CD4-positive, alpha-beta T cell treated with Interleukin-10 for 1 hour (primary cell): Measurements from ENCODE around the gene SNX6.
A peak's percentile ranks its signal among the peaks of the same experiment; 100 is the strongest.
"Not testable (repeated sequence)": the region's sequence is repeated elsewhere in the genome, so short reads cannot be mapped to it uniquely, and the experiment has no call there.

ENCODE experiments used
- DNase-seq: peaks from one replicate; pipeline ENCODE4 v3.0.0-alpha.2; 2020

SNX6 gene

DNA sequence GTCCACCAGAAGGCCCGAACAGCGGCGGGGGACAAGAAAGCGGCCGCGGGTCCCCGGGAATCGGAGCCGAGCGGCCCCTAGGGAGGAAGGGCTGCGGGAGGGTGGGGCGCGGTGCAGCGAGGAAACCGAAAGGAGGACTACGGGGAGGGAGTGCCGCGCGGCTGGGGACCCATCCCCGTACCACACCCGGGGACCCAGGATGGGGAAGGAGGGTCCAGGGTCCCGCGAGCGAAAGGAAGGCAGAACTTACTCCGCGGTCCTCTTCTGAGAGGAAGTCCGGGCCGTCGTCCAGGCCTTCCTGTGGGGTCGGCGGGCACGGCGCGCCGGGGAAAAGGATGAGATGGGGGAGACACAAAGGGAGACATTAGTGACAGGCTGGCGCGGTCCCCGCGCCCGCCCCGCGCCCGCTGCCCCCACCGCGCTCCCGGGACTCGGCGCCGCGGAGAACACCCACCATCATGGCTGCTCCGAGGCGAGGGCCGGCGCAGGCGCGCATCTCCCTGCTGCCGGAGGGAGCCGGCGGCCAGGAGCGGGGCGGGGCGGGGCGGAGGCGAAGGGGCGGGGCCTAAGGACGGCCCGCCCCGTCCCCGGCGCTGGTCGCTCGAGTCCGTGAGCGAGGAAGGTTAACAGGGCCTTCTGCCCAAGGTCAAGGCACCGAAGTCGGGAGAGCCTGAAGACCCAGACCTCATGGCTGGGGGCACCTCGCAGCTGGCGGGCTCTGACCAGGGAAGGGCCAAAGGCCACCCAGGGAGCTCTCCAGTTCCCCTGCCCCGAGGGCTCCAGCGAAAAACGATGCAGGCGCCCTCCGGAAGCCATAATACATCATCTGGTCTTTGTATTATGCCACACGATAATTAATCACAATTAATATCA is at the start of gene SNX6:
Gene SNX6 (minus strand): TSS at position 492 of the 873 bp plus-strand sequence. CDS start 32 bp downstream, at position 460.
- DNase-seq: peak; percentile 87

DNA sequence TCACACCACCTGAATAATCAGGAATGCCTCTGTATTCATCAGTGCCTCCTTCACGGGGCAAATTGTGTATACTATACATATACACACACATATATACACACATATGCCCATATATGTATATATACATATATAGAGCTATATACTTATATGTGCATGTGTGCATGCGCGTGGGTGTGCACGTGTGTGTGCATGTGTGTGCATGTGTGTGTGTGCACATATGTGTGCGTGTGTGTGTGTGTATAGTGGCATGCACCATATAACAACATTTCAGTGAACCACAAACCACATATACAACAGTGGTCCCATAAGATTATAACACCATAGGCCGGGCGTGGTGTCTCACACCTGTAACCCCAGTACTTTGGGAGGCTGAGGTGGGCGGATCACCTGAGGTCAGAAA is 48.8 kb upstream of the SNX6 start:
- DNase-seq: no peak

DNA sequence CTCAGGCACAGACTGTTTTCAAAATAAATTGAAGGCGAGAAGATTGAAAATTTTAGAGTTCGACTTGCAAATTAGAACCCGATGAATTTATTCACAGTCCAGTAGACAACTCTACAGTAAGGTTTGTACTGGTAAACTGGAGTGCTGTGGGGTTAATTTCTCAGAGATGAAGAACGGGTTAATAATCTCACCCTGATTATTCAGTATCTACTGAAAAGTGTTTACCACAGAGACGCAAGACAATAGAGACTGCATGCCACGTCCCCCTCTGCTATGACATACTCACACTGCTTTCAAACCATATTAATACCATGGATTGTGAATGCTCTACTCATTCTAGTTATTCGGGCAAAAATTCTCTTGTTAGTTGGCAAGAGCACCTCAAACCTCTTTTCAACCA is 48.4 kb upstream of the SNX6 start:
- no peak for DNase-seq

DNA sequence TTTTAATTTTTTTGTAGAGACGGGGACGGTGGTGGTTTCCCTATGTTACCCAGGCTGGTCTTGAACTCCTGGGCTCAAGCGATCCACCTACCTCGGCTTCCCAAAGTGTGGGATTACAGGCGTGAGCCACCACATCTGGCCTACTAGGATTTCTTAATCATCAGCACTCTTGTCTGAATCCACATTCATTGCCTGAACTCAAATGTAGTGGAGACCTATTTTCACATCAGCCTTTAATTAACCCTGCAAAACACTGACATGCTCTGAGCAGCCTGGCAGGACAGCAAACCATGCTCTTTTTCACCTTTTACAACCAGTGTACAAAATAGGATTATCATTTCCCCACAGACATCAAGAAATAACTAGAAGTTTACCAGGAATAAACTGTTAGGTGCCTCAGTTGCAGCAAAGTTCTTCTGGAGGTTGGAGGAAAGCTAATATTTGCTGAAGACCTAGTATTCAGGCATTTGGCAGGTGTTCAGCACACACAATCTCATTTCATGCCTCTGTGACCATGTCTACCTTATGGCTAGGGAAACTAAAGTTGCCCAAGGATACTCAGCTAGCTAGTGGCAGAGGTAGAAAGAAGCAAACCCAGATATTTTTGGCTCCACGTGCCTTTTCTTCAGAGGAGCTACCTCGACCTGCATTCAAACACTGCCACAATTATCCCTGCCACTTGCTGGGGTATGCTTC is 46.7 kb upstream of the SNX6 start:
- DNase-seq: no peak

DNA sequence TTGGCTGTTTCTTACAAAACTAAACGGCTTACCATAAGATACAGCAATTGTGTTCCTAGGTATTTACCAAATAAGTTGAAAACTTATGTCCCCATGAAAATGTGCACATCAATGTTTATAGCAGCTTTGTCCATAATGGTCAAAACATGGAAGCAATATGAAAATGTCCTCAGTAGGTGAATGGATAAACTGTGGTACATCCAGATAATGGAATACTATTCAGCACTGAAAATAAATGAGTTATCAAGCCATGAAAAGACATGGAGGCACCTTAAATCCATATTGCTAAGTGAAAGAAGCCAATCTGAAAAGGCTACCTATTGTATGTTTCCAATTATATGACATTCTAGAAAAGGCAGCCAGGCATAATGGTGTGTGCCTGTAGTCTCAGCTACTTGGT is 43.8 kb upstream of the SNX6 start:
- no peak for DNase-seq

DNA sequence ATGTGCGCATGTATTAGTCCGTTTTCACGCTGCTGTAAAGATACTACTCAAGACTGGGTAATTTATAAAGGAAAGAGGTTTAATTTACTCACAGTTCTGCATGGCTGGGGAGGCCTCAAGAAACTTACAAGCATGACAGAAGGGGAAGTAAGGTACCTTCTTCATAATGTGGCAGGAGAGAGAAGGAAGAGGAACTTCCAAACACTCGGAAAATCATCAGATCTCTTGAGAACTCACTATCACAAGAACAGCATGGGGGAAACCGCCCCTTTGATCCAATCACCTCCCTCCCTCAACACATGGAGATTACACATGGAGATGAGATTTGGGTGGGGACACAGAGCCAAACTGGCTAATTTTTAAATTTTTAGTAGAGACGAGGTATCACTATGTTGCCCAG is 41.8 kb upstream of the SNX6 start:
- no peak for DNase-seq

DNA sequence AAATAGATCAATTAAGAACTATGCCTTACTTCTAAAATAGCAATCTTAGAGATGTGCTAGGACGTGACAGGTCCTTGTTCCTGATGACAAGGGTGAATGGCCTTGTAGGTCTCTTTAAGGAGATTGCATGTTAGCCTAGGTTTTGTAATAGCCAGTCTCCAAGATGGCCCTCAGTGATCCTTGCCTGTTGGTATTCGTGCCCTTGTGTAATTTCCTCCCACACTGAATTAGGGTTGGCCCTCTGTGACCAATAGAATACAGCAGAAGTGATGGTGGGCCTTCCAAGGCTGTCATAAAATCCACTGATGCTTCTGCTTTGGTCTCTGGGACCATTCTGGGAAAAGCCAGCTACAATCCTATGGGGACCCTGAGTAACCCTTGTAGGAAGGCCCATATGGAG is 38.2 kb upstream of the SNX6 start:
- no peak for DNase-seq

DNA sequence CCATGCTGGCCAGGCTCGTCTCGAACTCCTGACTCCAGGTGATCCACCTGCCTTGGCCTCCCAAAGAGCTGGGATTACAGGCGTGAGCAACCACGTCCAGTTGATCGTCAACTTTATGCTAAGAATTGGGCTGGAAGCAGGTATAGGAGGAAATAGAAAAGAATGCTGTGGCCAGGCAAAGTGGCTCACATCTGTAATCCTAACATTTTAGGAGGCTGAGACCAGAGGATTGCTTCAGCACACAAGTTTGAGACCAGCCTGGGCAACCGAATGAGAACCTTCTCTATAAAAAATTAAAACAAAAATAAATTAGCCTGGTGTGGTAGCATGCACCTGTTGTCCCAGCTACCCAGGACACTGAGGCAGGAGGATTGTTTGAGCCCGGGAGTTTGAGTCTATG is 37.1 kb upstream of the SNX6 start:
- no peak for DNase-seq

DNA sequence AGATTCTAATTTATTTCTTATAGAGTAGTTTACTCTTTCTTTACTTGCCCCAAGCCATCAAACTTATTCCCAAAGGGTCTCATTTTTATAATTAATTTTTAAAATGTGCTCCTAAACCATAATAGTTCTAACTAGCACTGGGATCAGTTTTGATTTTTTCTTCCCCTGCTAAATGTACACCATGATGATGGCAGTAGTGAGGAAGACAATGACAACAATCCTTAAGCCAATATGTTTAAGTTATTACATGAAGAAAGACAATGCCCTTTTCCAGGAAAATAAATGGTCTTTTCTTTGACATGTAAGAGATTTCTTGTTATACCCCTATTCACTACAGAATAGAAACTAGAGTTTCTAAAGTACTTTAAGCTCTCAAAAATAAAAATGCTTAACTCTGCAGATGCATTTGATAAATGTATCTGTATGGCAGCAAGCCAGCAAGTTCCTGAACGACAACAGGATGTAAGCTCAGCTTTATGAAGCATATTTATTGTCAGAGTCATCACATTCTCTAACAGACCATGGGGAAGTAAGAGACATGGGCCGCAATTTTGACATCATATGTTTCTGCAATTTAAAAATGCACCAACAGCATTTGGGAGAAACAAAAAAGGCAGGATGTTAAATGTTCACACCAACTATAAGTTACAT is 36.0 kb upstream of the SNX6 start:
- DNase-seq: peak; percentile 53

DNA sequence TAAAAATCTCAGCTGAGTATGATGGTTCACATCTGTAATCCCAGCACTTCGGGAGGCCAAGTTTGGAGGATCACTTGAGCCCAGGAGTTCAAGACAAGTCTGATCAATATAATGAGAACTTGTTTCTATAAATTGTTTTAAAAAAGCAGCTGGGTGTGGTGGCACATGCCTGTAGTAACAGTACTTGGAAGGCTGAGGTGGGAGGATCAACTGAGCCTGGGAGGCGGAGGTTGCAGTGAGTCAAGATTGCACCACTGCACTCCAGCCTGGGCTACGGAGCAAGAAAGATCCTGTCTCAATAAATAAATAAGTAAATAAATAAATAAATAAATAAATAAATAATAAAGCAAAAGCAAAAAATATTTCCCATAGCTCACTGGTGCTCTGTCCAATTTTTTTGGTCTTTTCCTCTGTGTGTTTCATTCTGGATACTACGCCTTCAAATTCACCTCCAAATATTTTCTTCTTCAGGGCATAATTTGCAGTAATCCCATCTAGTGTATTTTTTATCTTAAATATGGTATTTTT is 32.7 kb upstream of the SNX6 start:
- DNase-seq: no peak

DNA sequence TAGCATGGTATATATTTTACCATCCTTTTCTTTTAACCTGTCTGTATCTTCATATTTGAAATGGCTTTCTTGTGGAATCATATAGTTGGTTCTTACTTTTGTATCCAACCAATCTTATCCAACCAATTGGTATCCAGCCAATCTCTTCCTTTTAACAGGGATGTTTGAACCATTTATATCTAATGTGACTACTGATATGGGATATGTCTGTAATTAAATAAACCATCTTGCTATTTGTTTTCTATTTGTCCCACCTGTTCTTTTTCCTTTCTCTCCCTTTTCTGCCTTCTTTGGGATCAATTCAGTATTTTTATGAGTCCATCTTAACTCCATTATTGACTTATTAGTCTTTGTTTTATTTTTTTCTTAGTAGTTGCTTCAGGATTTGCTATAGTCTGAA is 30.8 kb upstream of the SNX6 start:
- no peak for DNase-seq

DNA sequence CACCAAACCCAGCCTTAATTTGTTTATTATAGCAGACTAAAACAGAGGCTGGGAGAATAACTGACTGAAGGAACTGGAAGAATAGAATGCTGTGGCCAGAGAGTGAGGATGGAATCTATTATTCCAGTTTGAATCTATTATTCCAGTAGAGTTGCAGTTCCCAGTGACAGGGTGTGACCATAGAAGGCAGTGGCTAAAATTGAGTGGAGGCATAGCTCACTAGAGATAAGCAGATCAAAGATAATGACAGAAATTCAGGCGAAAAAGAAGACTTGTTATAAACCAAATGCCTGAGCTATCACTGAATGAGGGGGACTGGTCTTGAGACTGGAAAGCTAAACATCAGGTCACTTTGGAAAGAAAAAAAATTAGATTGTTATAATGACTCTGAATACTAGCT is 26.0 kb upstream of the SNX6 start:
- no peak for DNase-seq

DNA sequence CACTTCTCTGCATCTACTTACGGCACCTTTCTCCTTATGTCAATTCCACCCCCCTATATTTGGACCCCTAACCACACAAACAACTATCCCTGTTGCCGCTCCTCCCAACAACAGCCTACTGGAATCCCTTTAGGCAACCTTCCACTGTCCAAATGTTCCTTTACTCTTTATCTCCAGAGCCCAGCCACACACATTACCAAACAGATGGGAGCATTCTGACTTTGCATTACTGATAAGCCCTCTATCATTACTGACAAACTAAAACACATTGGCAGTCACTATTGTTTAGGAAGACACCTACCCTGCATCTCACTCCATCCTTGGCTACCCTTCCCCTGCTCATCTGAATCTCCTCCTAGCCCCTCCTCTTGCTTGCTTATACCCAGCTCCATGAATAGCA is 23.1 kb upstream of the SNX6 start:
- not testable (repeated sequence) for DNase-seq

DNA sequence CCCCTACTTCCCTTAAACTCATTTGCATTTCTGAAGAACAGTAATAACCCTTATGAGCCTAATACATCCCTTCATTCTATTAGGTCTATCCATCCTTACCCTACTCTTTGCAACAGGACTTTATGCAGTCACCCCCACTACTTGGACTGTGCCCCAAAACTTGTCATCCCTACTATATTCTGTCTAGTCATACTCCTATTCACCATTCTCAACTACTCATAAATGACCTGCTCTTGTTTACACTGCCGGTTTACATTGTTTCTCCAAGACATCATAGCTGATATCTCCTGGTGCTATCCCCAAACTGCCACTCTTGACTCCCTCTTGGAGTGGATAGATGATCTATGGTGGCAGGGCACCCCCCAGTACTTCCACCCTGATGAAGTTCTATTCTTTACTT is 22.4 kb upstream of the SNX6 start:
- not testable (repeated sequence) for DNase-seq

DNA sequence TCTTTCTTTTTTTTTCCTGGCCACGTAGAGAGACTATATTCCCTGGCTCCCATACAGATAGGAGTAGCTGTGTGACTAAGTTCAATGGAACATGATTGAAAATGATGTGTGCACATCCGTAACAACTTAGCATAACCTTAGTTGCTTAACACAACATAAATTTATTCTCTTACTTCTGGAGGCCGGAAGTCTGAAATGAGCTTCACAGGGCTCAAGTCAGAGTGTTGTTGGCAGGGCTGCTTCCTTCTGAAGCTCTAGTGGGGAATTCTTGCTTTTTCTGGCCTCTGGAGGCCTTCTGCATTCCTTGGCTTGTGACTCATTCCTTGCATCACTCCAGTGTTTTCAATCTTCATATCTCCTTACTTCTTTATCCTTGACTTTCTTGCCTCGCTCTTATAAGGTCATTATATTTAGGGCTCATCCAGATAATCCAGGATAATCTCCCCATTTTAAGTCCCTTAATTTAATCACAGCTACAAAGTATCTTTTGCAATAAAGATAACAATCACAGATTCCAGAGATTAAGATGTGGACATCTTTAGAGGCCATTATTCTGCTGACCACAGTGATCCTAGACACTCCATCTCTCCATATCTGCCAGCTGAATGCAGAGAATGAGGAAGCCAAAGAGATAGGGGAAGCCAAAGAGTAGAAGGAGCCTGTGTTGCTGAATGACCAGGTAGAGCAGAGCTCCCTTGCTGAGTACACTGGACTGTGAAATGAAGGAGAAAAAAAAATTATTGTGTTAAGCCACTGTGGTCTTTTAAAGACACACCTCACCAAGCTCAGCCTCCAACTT is 21.0 kb upstream of the SNX6 start:
- DNase-seq: no peak

DNA sequence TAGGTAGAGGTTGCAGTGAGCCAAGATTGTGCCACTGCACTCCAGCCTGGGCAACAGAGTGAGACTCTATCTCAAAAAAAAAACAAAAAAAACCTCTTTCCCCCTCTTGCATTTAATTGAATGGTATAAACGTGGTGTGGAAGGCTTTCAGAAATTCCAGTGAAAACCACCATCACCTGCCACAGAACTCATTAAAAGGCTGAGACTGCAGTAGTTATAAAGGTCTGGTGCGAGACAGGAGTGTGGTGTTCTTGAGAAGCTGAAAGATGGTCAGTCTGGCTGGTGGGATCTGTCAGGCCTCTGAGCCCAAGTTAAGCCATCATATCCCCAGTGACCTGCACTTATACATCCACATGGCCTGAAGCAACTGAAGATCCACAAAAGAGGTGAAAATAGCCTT is 20.1 kb upstream of the SNX6 start:
- DNase-seq: not testable (repeated sequence)

DNA sequence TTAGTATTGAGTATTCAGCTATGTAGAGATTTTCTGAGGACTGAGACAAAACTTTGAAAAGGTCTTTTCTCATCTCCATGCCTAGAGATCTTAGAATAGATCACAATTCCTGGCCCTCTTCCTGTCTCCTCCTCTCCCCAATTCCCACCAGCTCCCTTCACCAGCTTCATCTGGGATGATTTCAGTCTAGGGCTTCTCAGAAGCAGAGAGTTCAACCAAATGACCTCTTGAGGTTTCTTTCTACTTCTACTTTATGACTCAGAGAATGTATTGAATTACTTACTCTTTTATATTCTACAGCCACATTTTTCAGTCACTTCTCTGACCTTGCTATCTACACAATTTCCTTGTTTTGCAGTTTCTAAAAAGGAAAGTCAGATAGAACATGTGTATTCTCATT is 19.4 kb upstream of the SNX6 start:
- no peak for DNase-seq

DNA sequence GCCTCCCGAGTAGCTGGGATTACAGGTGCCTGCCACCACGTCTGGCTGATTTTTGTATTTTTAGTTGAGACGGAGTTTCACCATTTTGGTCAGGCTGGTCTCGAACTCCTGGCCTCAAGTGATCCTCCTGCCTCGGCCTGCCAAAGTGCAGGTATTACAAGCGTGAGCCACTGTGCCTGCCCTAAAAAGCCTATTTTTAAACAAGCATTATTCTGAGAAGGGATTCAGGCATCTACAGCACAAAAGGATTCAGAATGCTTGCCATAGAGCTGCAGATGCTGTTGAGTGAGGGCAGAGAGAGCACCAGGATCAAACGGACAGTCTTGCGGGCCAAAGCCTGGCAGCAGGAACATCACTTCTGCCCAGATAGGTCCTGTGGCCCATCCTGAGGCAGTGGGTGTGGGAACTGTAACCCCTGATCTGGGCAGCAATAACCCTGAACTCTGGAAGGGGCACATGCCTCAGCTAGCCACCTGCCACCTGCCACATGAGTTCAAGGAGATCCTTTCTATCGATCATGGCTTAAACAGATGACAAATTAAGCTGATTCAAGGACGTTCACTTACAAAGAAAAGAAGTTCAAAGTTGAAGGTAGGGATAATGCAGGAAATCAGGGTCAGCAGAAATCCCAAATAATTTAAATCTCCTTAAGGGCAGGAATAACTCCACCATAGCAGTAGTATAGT is 16.8 kb upstream of the SNX6 start:
- no peak for DNase-seq

DNA sequence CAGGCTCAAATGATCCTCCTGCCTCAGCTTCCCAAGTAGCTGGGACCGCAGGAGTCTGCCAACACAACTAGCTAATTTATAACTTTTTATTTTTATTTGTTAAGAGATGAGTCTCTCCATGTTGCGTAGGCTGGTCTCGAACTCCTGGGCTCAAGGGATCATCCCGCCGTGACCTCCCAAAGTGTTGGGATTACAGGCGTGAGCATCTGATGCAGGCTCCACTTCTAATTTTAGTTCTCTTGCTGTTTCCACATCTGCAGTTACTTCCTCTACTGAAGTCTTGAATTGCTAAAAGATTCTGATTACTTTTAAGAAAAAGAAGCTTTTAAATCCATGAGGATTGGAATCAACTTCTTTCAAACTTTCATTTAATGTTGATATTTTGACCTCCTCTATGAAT is 13.4 kb upstream of the SNX6 start:
- no peak for DNase-seq

DNA sequence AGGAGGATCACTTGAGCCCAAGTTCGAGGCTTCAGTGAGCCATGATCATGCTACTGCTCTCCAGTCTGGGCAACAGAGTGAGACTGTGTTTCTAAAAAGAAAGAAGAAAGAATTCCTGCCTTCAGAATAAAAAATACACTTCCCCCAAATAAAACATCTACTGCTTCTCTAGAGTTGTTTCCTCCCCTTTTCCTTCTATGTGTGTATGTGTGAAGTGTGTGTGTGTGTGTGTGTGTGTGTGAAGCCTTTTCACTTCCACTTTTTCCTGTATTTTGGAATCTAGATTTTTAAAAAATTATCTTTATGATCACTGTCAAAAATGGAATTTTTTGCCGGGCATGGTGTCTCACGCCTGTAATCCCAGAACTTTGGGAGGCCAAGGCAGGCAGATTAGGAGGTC is 12.6 kb upstream of the SNX6 start:
- DNase-seq: no peak

DNA sequence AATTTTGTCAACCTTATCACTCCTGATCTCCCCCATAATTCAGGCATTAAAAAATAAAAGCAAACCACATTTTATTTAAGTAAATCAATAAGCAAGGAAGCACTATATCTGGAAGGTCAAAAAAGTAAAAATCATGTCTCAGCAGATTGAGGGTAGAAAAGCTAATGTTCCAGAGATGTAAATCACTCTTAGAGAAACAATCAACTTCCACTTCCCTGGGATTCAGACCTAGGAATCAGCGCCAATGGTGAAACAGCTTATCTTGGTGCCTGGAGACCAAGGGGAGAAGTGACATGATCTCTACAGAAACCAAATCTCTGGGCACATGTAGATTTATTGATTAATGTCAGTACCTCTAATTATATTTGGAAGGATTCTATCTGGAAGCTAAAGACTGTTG is 10.9 kb upstream of the SNX6 start:
- no peak for DNase-seq

DNA sequence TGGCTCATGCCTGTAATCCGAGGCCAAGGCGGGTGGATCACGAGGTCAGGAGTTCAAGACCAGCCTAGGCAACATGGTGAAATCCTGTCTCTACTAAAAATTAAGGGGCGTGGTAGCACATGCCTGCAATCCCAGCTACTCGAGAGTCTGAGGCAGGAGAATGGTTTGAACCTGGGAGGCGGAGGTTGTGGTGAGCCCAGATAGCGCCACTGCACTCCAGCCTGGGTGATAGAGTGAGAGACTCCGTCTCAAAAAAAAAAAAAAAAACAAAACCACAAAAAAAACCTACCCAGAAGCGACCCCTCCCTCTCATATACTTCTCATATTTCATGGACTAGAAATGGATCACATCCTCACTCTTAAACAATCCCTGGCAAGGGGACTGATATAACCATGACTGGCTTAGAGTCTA is 4.4 kb upstream of the SNX6 start:
- not testable (repeated sequence) for DNase-seq
